ENCODE results near the gene SYNDIG1.

Gene SYNDIG1

DNA sequence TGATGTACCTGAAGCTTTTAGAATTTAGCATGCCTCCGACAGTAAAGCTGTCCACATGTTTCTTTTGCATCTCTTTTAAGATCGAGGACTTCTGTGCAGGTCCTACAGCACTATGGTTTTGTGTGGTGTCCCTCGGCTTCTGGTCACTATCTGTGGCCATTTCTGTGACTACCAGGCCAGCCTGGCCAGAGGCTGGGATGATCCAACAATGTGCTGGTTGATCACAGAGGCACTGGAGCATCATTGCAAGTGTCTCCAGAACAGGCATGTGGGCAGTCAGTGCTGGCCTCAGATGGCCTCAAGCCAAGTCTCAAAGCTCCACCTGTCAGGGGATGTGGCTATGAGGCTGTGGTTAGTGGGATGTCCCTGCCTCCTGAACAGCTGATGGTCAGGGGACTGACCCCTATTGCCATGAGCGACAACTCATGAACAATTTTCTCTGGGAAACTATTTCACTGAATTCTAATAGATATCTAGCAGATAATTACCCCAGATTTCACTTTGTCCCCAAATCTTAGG is 136.6 kb downstream of the SYNDIG1 start:
- Histone ChIP-seq H3K4me1 (ENCODE audit: control insufficient read depth, insufficient read depth, low read depth, low read length) (peaks cover 12% of the 10 kb centered on the region), H2BK12ac (ENCODE audit: low read length in 2 of 2) (no peak overlapping the region), H2AFZ (ENCODE audit: low read depth, low read length) (no peak overlapping the region), H2BK120ac (ENCODE audit: low read depth, low read length) (no peak overlapping the region), H4K91ac (ENCODE audit: low read length) (no peak overlapping the region), H3K4me3 (ENCODE audit: insufficient read depth in 1 of 2, low read depth in 1 of 2, low read length in 2 of 2) (no peak overlapping the region), H3K36me3 (ENCODE audit: control insufficient read depth in 1 of 2, insufficient read depth in 2 of 2, low read depth in 1 of 2, low read length in 2 of 2) (no peaks in the 10 kb centered on the region), H3K9me3 (ENCODE audit: control insufficient read depth, low read length) (peaks cover 4% of the 10 kb centered on the region), H3K14ac (ENCODE audit: low read length in 2 of 2) (no peak overlapping the region), H3K23ac (ENCODE audit: low read length in 2 of 2) (no peak overlapping the region), H3K4ac (ENCODE audit: low read depth in 1 of 2, low read length in 2 of 2) (no peak overlapping the region), H2AK5ac (ENCODE audit: low read length, severe bottlenecking) (no peak overlapping the region), H3K4me2 (ENCODE audit: low read length, poor library complexity, severe bottlenecking) (no peak overlapping the region), H3K27ac (ENCODE audit: low read length, poor library complexity, severe bottlenecking) (no peak overlapping the region), H2BK15ac (ENCODE audit: low read depth, poor library complexity, severe bottlenecking) (no peak overlapping the region), H4K8ac (ENCODE audit: low read length) (no peak overlapping the region), H3K79me1 (replicated peaks; ENCODE audit: low read length, poor library complexity, severe bottlenecking) (no peaks in the 10 kb centered on the region), H2BK5ac (ENCODE audit: low read depth, low read length, poor library complexity, severe bottlenecking) (no peak overlapping the region), H3K18ac (ENCODE audit: low read depth in 1 of 2, low read length in 2 of 2) (no peak overlapping the region), H3K27me3 (ENCODE audit: control insufficient read depth in 1 of 2, insufficient read depth in 1 of 2, low read length in 2 of 2) (peaks cover 0 to 6% of the 10 kb centered on the region in 2 experiments), H3K9ac (ENCODE audit: low read length) (no peak overlapping the region)
- 69% methylated on average over 4 of the region's 4 CpGs for WGBS
- DNase-seq: no peak

DNA sequence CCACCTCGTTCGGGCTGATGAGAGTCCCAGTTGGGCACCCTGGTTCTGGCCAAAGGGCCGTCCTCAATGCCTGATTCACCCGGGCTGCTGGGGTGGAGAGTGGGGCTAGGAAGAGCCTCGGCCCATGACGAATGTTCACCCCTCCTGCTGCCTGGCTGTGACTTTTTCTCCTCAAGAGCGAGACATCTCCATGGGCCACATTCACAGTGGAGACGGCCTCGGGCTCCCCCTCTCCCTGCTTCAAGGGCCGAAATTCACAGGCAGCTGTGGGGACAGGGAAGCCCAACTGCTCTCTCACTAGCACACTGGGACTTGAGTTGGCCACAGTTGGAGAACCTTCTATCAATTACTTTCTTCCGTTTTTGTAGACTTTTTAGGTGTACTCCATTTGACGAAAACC is 138.0 kb downstream of the SYNDIG1 start:
- Histone ChIP-seq H3K36me3 (ENCODE audit: control insufficient read depth in 1 of 2, insufficient read depth in 2 of 2, low read depth in 1 of 2, low read length in 2 of 2) (no peaks in the 10 kb centered on the region), H3K4me3 (ENCODE audit: insufficient read depth in 1 of 2, low read depth in 1 of 2, low read length in 2 of 2) (no peak overlapping the region), H2BK12ac (ENCODE audit: low read length in 2 of 2) (no peak overlapping the region), H2AK5ac (ENCODE audit: low read length, severe bottlenecking) (no peak overlapping the region), H3K79me1 (replicated peaks; ENCODE audit: low read length, poor library complexity, severe bottlenecking) (no peaks in the 10 kb centered on the region), H3K27ac (ENCODE audit: low read length, poor library complexity, severe bottlenecking) (no peak overlapping the region), H3K23ac (ENCODE audit: low read length in 2 of 2) (no peak overlapping the region), H2BK120ac (ENCODE audit: low read depth, low read length) (no peak overlapping the region), H2AFZ (ENCODE audit: low read depth, low read length) (no peak overlapping the region), H2BK15ac (ENCODE audit: low read depth, poor library complexity, severe bottlenecking) (no peak overlapping the region), H3K4me1 (ENCODE audit: control insufficient read depth, insufficient read depth, low read depth, low read length) (peaks cover 17% of the 10 kb centered on the region), H4K91ac (ENCODE audit: low read length) (no peak overlapping the region), H3K4ac (ENCODE audit: low read depth in 1 of 2, low read length in 2 of 2) (no peak overlapping the region), H3K9ac (ENCODE audit: low read length) (no peak overlapping the region), H2BK5ac (ENCODE audit: low read depth, low read length, poor library complexity, severe bottlenecking) (no peak overlapping the region), H3K14ac (ENCODE audit: low read length in 2 of 2) (no peak overlapping the region), H3K4me2 (ENCODE audit: low read length, poor library complexity, severe bottlenecking) (no peak overlapping the region), H3K18ac (ENCODE audit: low read depth in 1 of 2, low read length in 2 of 2) (no peak overlapping the region), H3K27me3 (ENCODE audit: control insufficient read depth in 1 of 2, insufficient read depth in 1 of 2, low read length in 2 of 2) (peaks cover 0 to 6% of the 10 kb centered on the region in 2 experiments), H4K8ac (ENCODE audit: low read length) (no peak overlapping the region), H3K9me3 (ENCODE audit: control insufficient read depth, low read length) (no peaks in the 10 kb centered on the region)
- no peak for DNase-seq
- WGBS: 85% methylated on average over 12 of the region's 12 CpGs

DNA sequence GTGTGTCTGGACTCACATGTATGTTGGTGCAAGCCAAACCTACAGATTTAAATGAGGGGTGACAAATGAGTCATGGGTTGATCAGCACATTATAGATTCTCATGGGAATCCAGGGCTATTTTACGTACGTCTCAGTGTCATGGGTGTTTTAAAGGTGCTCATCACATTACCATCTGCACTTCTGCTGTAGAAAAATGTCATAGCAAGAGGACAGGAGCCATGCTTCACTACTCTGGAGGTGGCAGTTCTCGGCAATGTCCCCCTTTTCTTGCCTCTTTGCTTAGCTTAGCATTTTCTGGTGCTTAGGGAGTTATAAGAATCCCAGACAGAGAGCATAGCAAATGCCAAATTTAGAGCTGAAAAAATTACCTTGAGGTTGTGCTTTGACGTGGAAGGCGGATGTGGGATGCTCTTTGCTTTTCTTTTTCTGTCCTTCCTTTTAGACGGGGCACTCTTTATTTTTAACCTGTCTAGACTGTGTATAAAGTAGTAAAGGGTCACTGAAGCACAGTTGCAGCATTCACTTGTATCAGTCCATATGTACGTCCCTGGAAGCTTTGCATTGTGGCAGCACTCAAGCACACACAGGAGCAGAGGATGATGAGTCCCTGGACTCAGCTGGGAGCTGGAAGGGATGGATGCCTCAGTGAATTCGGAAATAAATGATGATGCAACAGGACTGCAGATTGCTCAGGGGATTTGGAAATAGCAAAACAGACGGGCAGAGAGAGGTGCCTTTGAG is 139.7 kb downstream of the SYNDIG1 start:
- no peaks in the 10 kb centered on the region for H3K36me3 ChIP-seq (ENCODE audit: control insufficient read depth in 1 of 2, insufficient read depth in 2 of 2, low read depth in 1 of 2, low read length in 2 of 2)
- H3K27me3 ChIP-seq (ENCODE audit: control insufficient read depth in 1 of 2, insufficient read depth in 1 of 2, low read length in 2 of 2): peaks cover 0 to 8% of the 10 kb centered on the region in 2 experiments
- H3K79me1 ChIP-seq (replicated peaks; ENCODE audit: low read length, poor library complexity, severe bottlenecking): no peaks in the 10 kb centered on the region
- no peak overlapping the region for H3K9ac ChIP-seq (ENCODE audit: low read length)
- H2BK15ac ChIP-seq (ENCODE audit: low read depth, poor library complexity, severe bottlenecking): no peak overlapping the region
- H2AFZ ChIP-seq (ENCODE audit: low read depth, low read length): no peak overlapping the region
- no peak overlapping the region for H2BK5ac ChIP-seq (ENCODE audit: low read depth, low read length, poor library complexity, severe bottlenecking)
- no peak overlapping the region for H2BK120ac ChIP-seq (ENCODE audit: low read depth, low read length)
- no peak overlapping the region for H4K91ac ChIP-seq (ENCODE audit: low read length)
- 76% methylated on average over 9 of the region's 9 CpGs for WGBS
- H2BK12ac ChIP-seq (ENCODE audit: low read length in 2 of 2): no peak overlapping the region
- H3K23ac ChIP-seq (ENCODE audit: low read length in 2 of 2): no peak overlapping the region
- no peak overlapping the region for H2AK5ac ChIP-seq (ENCODE audit: low read length, severe bottlenecking)
- no peak overlapping the region for H3K4me2 ChIP-seq (ENCODE audit: low read length, poor library complexity, severe bottlenecking)
- peaks cover 25% of the 10 kb centered on the region for H3K4me1 ChIP-seq (ENCODE audit: control insufficient read depth, insufficient read depth, low read depth, low read length)
- H3K4ac ChIP-seq (ENCODE audit: low read depth in 1 of 2, low read length in 2 of 2): no peak overlapping the region
- no peaks in the 10 kb centered on the region for H3K9me3 ChIP-seq (ENCODE audit: control insufficient read depth, low read length)
- DNase-seq: no peak
- H3K27ac ChIP-seq (ENCODE audit: low read length, poor library complexity, severe bottlenecking): peak overlapping the region; percentile 68
- no peak overlapping the region for H3K4me3 ChIP-seq (ENCODE audit: insufficient read depth in 1 of 2, low read depth in 1 of 2, low read length in 2 of 2)
- no peak overlapping the region for H3K18ac ChIP-seq (ENCODE audit: low read depth in 1 of 2, low read length in 2 of 2)
- H4K8ac ChIP-seq (ENCODE audit: low read length): no peak overlapping the region
- no peak overlapping the region for H3K14ac ChIP-seq (ENCODE audit: low read length in 2 of 2)

DNA sequence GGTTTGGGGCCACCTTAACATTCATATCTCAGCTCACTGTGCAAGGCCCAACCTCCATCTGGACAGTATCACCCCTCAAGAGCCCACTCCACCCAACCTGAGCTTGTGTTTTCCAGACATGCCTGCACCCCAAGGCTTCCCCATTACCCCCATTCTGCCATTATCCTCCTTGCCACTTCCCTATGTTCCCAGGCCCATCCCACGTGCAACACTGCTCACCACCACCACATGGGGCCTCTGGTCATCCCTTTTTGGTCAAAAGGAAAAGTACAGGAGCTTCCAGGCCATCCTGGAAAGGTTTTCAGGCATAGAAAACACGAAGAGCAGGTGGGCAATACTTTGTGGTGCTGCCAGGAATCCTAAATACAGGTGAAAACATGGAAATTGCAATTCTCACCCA is 140.3 kb downstream of the SYNDIG1 start:
- 39% methylated on average over 2 of the region's 2 CpGs for WGBS
- H3K4me2 ChIP-seq (ENCODE audit: low read length, poor library complexity, severe bottlenecking): no peak overlapping the region
- no peaks in the 10 kb centered on the region for H3K79me1 ChIP-seq (replicated peaks; ENCODE audit: low read length, poor library complexity, severe bottlenecking)
- no peak overlapping the region for H3K4ac ChIP-seq (ENCODE audit: low read depth in 1 of 2, low read length in 2 of 2)
- H2BK120ac ChIP-seq (ENCODE audit: low read depth, low read length): no peak overlapping the region
- no peak overlapping the region for H4K91ac ChIP-seq (ENCODE audit: low read length)
- H3K36me3 ChIP-seq (ENCODE audit: control insufficient read depth in 1 of 2, insufficient read depth in 2 of 2, low read depth in 1 of 2, low read length in 2 of 2): no peaks in the 10 kb centered on the region
- no peak overlapping the region for H3K9ac ChIP-seq (ENCODE audit: low read length)
- no peak overlapping the region for H2BK12ac ChIP-seq (ENCODE audit: low read length in 2 of 2)
- H3K14ac ChIP-seq (ENCODE audit: low read length in 2 of 2): no peak overlapping the region
- H3K18ac ChIP-seq (ENCODE audit: low read depth in 1 of 2, low read length in 2 of 2): no peak overlapping the region
- H2BK5ac ChIP-seq (ENCODE audit: low read depth, low read length, poor library complexity, severe bottlenecking): no peak overlapping the region
- no peak overlapping the region for H3K23ac ChIP-seq (ENCODE audit: low read length in 2 of 2)
- no peaks in the 10 kb centered on the region for H3K9me3 ChIP-seq (ENCODE audit: control insufficient read depth, low read length)
- no peak for DNase-seq
- peak overlapping the region; percentile 68 for H3K27ac ChIP-seq (ENCODE audit: low read length, poor library complexity, severe bottlenecking)
- H3K27me3 ChIP-seq (ENCODE audit: control insufficient read depth in 1 of 2, insufficient read depth in 1 of 2, low read length in 2 of 2): peaks cover 0 to 8% of the 10 kb centered on the region in 2 experiments
- H2AFZ ChIP-seq (ENCODE audit: low read depth, low read length): no peak overlapping the region
- H4K8ac ChIP-seq (ENCODE audit: low read length): no peak overlapping the region
- no peak overlapping the region for H3K4me3 ChIP-seq (ENCODE audit: insufficient read depth in 1 of 2, low read depth in 1 of 2, low read length in 2 of 2)
- H2AK5ac ChIP-seq (ENCODE audit: low read length, severe bottlenecking): peak overlapping the region; percentile 78
- H3K4me1 ChIP-seq (ENCODE audit: control insufficient read depth, insufficient read depth, low read depth, low read length): peaks cover 25% of the 10 kb centered on the region
- H2BK15ac ChIP-seq (ENCODE audit: low read depth, poor library complexity, severe bottlenecking): no peak overlapping the region
